Caki2 (cell line): ENCODE measurements around the gene OR56B4. TPM values are rescaled to one million over a fixed set of nuclear protein-coding genes. Genes with fewer than 3 reads are reported as not detected.
"Not testable (repeated sequence)": the region's sequence is repeated elsewhere in the genome, so short reads cannot be mapped to it uniquely, and the experiment has no call there.

ENCODE experiments used
- DNase-seq: peaks from one replicate; pipeline ENCODE4 v3.0.0-alpha.2; 2015; ENCODE audit warnings: low read depth
- in situ Hi-C: cut with HindIII; loops from 2 replicates; pipeline ENCODE4 v1.10.0; 2016; ENCODE audit warnings: low sequenced_read_pairs, low pct_unique_long_range_greater_than_20kb, mixed read lengths
- total RNA-seq: library from RNA; depleted of rRNA; stranded (reverse); fragments of >200 nt; shearing (Covaris generic); gene quantifications from 2 replicates; pipeline ENCODE4 v1.2.3, GENCODE V29; 2014; ENCODE audit warnings: low replicate concordance; rRNA removed

OR56B4 gene
- total RNA-seq, 1 experiment from 2014 or later, result not detected

- in situ Hi-C loops, result no loop called here
- DNase-seq, result no peak
These were observed 24.9 kb downstream of the OR56B4 start for GRCh38 chr11:6132431-6132830.

DNA sequence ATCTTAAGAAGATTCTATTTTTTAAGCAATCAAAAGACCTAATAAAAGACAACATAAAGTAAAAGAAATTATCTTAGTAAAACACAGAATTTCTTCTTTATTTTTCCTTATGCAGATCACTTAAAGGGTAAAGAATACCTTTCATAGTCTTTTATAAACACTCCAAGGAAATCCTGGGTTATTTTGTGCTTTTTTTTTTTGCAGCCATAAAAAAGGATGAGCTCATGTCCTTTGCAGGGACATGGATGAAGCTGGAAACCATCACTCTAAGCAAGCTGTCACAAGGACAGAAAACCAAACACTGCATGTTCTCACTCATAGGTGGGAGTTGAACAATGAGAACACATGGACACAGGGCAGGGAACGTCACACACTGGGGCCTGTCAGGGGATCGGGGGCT lies 28.5 kb downstream of the OR56B4 start:
- DNase-seq, in situ Hi-C loops: not testable (repeated sequence)

GRCh38 chr11:6142936-6143335 lies 35.5 kb downstream of the OR56B4 start:
- in situ Hi-C loops, result no loop called here
- no peak for DNase-seq

GRCh38 chr11:6143737-6144136 lies 36.3 kb downstream of the OR56B4 start:
- DNase-seq, in situ Hi-C loops: not testable (repeated sequence)

- no peak for DNase-seq
- in situ Hi-C loops, result no loop called here
These were observed 43.6 kb downstream of the OR56B4 start for GRCh38 chr11:6151117-6151516.

DNA sequence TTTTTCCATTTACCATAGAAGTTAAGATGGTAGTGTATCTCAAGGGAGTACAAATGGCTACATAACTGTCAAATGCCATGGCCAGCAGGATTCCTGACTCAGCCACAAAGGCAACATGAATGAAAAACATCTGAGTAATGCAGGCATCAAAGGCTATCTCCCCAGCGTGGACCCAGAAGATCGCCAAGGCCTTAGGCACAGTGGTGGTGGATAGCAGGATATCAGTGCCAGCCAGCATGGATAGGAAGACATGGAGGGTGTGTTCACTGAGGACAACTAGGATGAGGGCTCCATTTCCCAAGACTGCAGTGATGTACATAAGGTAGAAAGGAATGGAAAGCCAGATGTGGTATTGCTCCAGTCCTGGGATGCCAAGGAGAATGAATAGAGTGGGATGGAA lies 44.6 kb downstream of the OR56B4 start:
- in situ Hi-C loops, result no loop called here
- DNase-seq, result no peak

GRCh38 chr11:6156628-6157359 lies 49.3 kb downstream of the OR56B4 start:
- no peak for DNase-seq
- in situ Hi-C loops, result no loop called here

Other genes starting within 250 kb of the OR56B4 start
- gene OR52E8, start 250.0 kb upstream of the OR56B4 start, total RNA-seq, result not detected in 2 replicates
- not detected in 2 replicates for gene OR52E4, start 227.1 kb upstream of the OR56B4 start, total RNA-seq
- not detected in 2 replicates for gene OR52E5, start 214.5 kb upstream of the OR56B4 start, total RNA-seq
- gene OR56A3, start 165.4 kb upstream of the OR56B4 start, total RNA-seq, result not detected in 2 replicates
- not detected in 2 replicates for gene OR56A5, start 139.2 kb upstream of the OR56B4 start, total RNA-seq
- gene OR52L1, start 120.7 kb upstream of the OR56B4 start, total RNA-seq, result not detected in 2 replicates
- not detected in 2 replicates for gene OR56A4, start 100.7 kb upstream of the OR56B4 start, total RNA-seq
- gene OR56A1, start 76.9 kb upstream of the OR56B4 start, total RNA-seq, result not detected in 2 replicates
- not detected in 2 replicates for gene OR52B2, start 62.6 kb downstream of the OR56B4 start, total RNA-seq
- not detected in 2 replicates for gene OR52W1, start 91.5 kb downstream of the OR56B4 start, total RNA-seq
- gene C11orf42, start 97.9 kb downstream of the OR56B4 start, total RNA-seq, result not detected in 2 replicates
- gene FHIP1B, start 127.0 kb downstream of the OR56B4 start, total RNA-seq, result 10.9 and 14.0 TPM in 2 replicates
- gene CNGA4, start 131.4 kb downstream of the OR56B4 start, total RNA-seq, result not detected in 2 replicates
- gene CCKBR, start 152.2 kb downstream of the OR56B4 start, total RNA-seq, result not detected in 2 replicates
- gene CAVIN3, start 212.8 kb downstream of the OR56B4 start, total RNA-seq, result 278 and 342 TPM in 2 replicates